Measurements from ENCODE around the gene STUB1.

DNA sequence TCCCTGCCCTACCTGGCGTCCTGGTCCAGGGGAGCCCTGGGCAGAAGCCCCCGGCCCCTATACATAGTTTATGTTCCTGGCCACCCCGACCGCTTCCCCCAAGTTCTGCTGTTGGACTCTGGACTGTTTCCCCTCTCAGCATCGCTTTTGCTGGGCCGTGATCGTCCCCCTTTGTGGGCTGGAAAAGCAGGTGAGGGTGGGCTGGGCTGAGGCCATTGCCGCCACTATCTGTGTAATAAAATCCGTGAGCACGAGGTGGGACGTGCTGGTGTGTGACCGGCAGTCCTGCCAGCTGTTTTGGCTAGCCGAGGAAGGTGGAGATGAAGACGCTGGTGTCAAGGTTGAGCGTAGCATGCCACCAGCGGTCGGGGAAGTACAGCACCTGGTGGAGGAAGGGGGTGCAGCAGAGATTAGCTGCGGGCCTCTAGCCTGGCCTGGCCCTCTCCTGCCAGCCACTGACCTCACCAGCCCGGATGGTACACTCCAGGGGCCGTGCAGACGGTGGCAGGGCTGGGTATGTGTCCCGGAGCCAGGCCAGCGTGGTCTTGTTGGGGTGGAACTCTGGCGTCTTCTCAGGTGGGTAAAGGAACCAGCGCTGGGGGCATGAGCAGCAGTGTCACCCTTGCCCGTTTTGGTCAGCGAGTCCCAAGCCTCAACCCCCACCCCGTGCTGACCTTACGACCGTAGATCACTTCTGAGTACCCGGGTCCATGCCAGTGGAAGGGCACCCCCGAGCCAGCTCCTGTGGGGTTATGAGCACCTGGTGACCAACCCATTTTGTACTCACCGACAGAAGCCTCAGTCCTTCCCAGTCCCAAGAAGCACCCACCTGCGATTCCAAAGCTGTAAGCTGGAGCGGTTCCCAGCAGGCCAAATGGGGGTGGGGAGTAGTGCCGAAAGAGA, 2.5 kb downstream of the STUB1 start:
- TF ChIP-seq, protein P1, sequence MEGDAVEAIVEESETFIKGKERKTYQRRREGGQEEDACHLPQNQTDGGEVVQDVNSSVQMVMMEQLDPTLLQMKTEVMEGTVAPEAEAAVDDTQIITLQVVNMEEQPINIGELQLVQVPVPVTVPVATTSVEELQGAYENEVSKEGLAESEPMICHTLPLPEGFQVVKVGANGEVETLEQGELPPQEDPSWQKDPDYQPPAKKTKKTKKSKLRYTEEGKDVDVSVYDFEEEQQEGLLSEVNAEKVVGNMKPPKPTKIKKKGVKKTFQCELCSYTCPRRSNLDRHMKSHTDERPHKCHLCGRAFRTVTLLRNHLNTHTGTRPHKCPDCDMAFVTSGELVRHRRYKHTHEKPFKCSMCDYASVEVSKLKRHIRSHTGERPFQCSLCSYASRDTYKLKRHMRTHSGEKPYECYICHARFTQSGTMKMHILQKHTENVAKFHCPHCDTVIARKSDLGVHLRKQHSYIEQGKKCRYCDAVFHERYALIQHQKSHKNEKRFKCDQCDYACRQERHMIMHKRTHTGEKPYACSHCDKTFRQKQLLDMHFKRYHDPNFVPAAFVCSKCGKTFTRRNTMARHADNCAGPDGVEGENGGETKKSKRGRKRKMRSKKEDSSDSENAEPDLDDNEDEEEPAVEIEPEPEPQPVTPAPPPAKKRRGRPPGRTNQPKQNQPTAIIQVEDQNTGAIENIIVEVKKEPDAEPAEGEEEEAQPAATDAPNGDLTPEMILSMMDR (IDR thresholded peaks at IDR 0.05; ENCODE audit: low read length): no peak
- no peak for TF ChIP-seq EZH2 (IDR thresholded peaks at IDR 0.05; ENCODE audit: borderline replicate concordance, low read length)

All from OCI-LY1 (cell line).